Right cardiac atrium (tissue), 5 donors: ENCODE data around the gene ZNF124. TPM values are rescaled to one million over a fixed set of nuclear protein-coding genes. Genes with fewer than 3 reads are reported as not detected.
"Not testable (repeated sequence)": the region's sequence is repeated elsewhere in the genome, so short reads cannot be mapped to it uniquely, and the experiment has no call there.

Experiments
- ATAC-seq, 2 donors: fragments of 200-7000 bp; cut with Tn5 transposase; one replicate each; pipeline versions ENCODE4 v1.8.0 to v1.9.1; 2020; ENCODE audit warnings: moderate library complexity in 2 of 2, mild to moderate bottlenecking in 1 of 2
- DNase-seq, 3 donors: peaks; one replicate each; pipeline ENCODE4 v3.0.0-alpha.2; 2020
- H3K27ac ChIP-seq: one replicate; pipeline ENCODE4 v1.5.1; 2013; ENCODE audit warnings: mild to moderate bottlenecking, low read length, control low read depth, moderate library complexity
- H3K27me3 ChIP-seq: one replicate; pipeline ENCODE4 v1.6.1; 2013; ENCODE audit not compliant: control insufficient read depth, insufficient read depth
- H3K4me1 ChIP-seq: one replicate; pipeline ENCODE4 v1.6.1; 2013; ENCODE audit warnings: low read length; ENCODE audit not compliant: control insufficient read depth, insufficient read depth
- H3K4me3 ChIP-seq: one replicate; pipeline ENCODE4 v1.5.1; 2013; ENCODE audit warnings: low read length, control low read depth
- H3K9me3 ChIP-seq: one replicate; pipeline ENCODE4 v1.6.1; 2013; ENCODE audit warnings: low read length; ENCODE audit not compliant: control insufficient read depth
- WGBS: extraction: QIAGEN DNeasy Blood & Tissue Kit; methylation state at CpG from one replicate; pipeline ENCODE4 v1.1.7; 2013; 5-methylcytosine and 5-hydroxymethylcytosine counted together
- intact Hi-C, 4 donors: fragments of 100-400 bp; cut with DNase I; formaldehyde crosslinking; loops; one replicate each; pipeline versions ENCODE4 v1.11.0 to v1.14.0; 2022 to 2023
- polyA plus RNA-seq: library from polyadenylated mRNA; stranded (reverse); fragments of 200-250 nt; gene quantifications from one replicate; pipeline ENCODE4 v1.2.3, GENCODE V29; 2013
- total RNA-seq, 4 donors: library from RNA; stranded (reverse); fragmentation: NEBNext Ultra II Directional; extraction: Animal tissue kit (Norgen Biotek cat#: 25700); gene quantifications; one replicate each; pipeline ENCODE4 v1.2.1, GENCODE V29; 2021
- donor health status: healthy with polysubstance abuse.
- donor health status: DM: no; HTN: yes; CAD: no.
- donor health status: DM: no; HTN: no; CAD: no.
- donor health status: DM: no; HTN: yes; CAD: no; lungs with severe emphysema.
- donor health status: DM: yes; HTN: yes; CAD: no.

Gene ZNF124
- total and polyA plus RNA-seq, 5 donors = 1.1 to 27.3 (median 19.5) TPM

- not testable (repeated sequence) for H3K4me3 ChIP-seq, H3K27me3 ChIP-seq, DNase-seq, H3K27ac ChIP-seq, H3K4me1 ChIP-seq, H3K9me3 ChIP-seq
- peak; percentile 73 to 86 for ATAC-seq
- intact Hi-C loops = loop anchor here in 1 of 4 donors (5.0 kb wide), 1 partner anchor 44 kb away; no protein-coding TSS in a partner anchor
- WGBS = no CpG with 5 or more reads among the region's 46 CpGs
Observed at GRCh38 chr1:247171443-247171842, 377 bp downstream of the ZNF124 start.

- 97% methylated on average over 4 of the region's 4 CpGs for WGBS
- intact Hi-C loops = loop anchor here in 1 of 4 donors (5.0 kb wide), 1 partner anchor 38 kb away; no protein-coding TSS in a partner anchor
- no peak overlapping the region for H3K4me3 ChIP-seq
- ATAC-seq (no peak), DNase-seq (no peak)
- no peaks in the 10 kb centered on the region for H3K4me1 ChIP-seq
- no peak overlapping the region for H3K27ac ChIP-seq
- peaks cover 1% of the 10 kb centered on the region for H3K9me3 ChIP-seq
- H3K27me3 ChIP-seq = no peaks in the 10 kb centered on the region
Observed at GRCh38 chr1:247165674-247166073, 6.1 kb downstream of the ZNF124 start.

GRCh38 chr1:247164694-247165093, 7.1 kb downstream of the ZNF124 start:
- no peak for ATAC-seq
- intact Hi-C loops = loop anchor here in 1 of 4 donors (5.0 kb wide), 1 partner anchor 37 kb away; no protein-coding TSS in a partner anchor
- H3K9me3 ChIP-seq = peaks cover 1% of the 10 kb centered on the region
- no peak for DNase-seq
- 99% methylated on average over 6 of the region's 6 CpGs for WGBS
- H3K4me1 ChIP-seq = no peaks in the 10 kb centered on the region
- H3K4me3 ChIP-seq = no peak overlapping the region
- no peak overlapping the region for H3K27ac ChIP-seq
- H3K27me3 ChIP-seq = no peaks in the 10 kb centered on the region

GRCh38 chr1:247156787-247157232, 15.0 kb downstream of the ZNF124 start:
- no peaks in the 10 kb centered on the region for H3K27me3 ChIP-seq
- H3K4me3 ChIP-seq = no peak overlapping the region
- no peak overlapping the region for H3K27ac ChIP-seq
- intact Hi-C loops = no loop called here
- WGBS = 97% methylated on average over 6 of the region's 6 CpGs
- H3K4me1 ChIP-seq = no peaks in the 10 kb centered on the region
- H3K9me3 ChIP-seq = peaks cover 11% of the 10 kb centered on the region
- ATAC-seq (no peak), DNase-seq (no peak)

GRCh38 chr1:247147781-247148180, 24.0 kb downstream of the ZNF124 start:
- Histone ChIP-seq H3K27me3 (no peaks in the 10 kb centered on the region), H3K4me1 (no peaks in the 10 kb centered on the region), H3K27ac (no peak overlapping the region), H3K4me3 (no peak overlapping the region), H3K9me3 (peaks cover 6% of the 10 kb centered on the region)
- intact Hi-C loops = no loop called here
- DNase-seq = no peak
- ATAC-seq = no peak
- 97% methylated on average over 2 of the region's 2 CpGs for WGBS

GRCh38 chr1:247147120-247147519, 24.7 kb downstream of the ZNF124 start:
- H3K27ac ChIP-seq, H3K27me3 ChIP-seq, H3K4me3 ChIP-seq, H3K9me3 ChIP-seq, ATAC-seq, H3K4me1 ChIP-seq, DNase-seq, intact Hi-C loops: not testable (repeated sequence)
- WGBS = 92% methylated on average over 10 of the region's 10 CpGs

- 97% methylated on average over 3 of the region's 3 CpGs for WGBS
- Histone ChIP-seq H3K27me3 (no peaks in the 10 kb centered on the region), H3K9me3 (peaks cover 8% of the 10 kb centered on the region), H3K4me3 (no peak overlapping the region), H3K4me1 (no peaks in the 10 kb centered on the region), H3K27ac (no peak overlapping the region)
- DNase-seq (no peak), ATAC-seq (no peak)
- intact Hi-C loops = no loop called here
Observed at GRCh38 chr1:247146671-247147070, 25.1 kb downstream of the ZNF124 start.

GRCh38 chr1:247145279-247145678, 26.5 kb downstream of the ZNF124 start:
- intact Hi-C loops = no loop called here
- ATAC-seq = no peak
- Histone ChIP-seq H3K27ac (no peak overlapping the region), H3K4me1 (no peaks in the 10 kb centered on the region), H3K4me3 (no peak overlapping the region), H3K27me3 (no peaks in the 10 kb centered on the region), H3K9me3 (peaks cover 8% of the 10 kb centered on the region)
- 88% methylated on average over 6 of the region's 6 CpGs for whole genome bisulfite sequencing
- DNase-seq = no peak

- DNase-seq, ATAC-seq, H3K4me3 ChIP-seq, intact Hi-C loops, H3K27me3 ChIP-seq, H3K27ac ChIP-seq, H3K4me1 ChIP-seq, H3K9me3 ChIP-seq: not testable (repeated sequence)
Observed at GRCh38 chr1:247139557-247139956, 32.3 kb downstream of the ZNF124 start.

- H3K27me3 ChIP-seq = no peaks in the 10 kb centered on the region
- intact Hi-C loops = no loop called here
- H3K4me1 ChIP-seq = no peaks in the 10 kb centered on the region
- ATAC-seq = no peak
- H3K27ac ChIP-seq = no peak overlapping the region
- H3K4me3 ChIP-seq = no peak overlapping the region
- DNase-seq = no peak
- 97% methylated on average over 10 of the region's 10 CpGs for WGBS
- H3K9me3 ChIP-seq = no peaks in the 10 kb centered on the region
Observed at GRCh38 chr1:247131236-247131635, 40.6 kb downstream of the ZNF124 start.

GRCh38 chr1:247127519-247128282, 44.1 kb downstream of the ZNF124 start:
- not testable (repeated sequence) for H3K27ac ChIP-seq, ATAC-seq, H3K4me3 ChIP-seq, H3K9me3 ChIP-seq, H3K4me1 ChIP-seq, DNase-seq, H3K27me3 ChIP-seq
- 88% methylated on average over 12 of the region's 18 CpGs for WGBS
- intact Hi-C loops = loop anchor here in 2 of 4 donors (5.0 kb wide), 2 partner anchors 40 to 45 kb away; partner anchors contain the start of gene ZNF124 (in 1 of the 2)
